Measurements from ENCODE around the gene AMER3.

GRCh38 chr2:130807659-130808385 is 52.5 kb downstream of the AMER3 start:
- TF ChIP-seq POLR2A (IDR thresholded peaks at IDR 0.05; ENCODE audit: extremely low read depth, insufficient read length) (no peak), CTCF (IDR thresholded peaks at IDR 0.05; ENCODE audit: low read depth, low read length) (no peak)
